Measurements from ENCODE around the gene NSMCE1.
"Not testable (repeated sequence)": the region's sequence is repeated elsewhere in the genome, so short reads cannot be mapped to it uniquely, and the experiment has no call there.

NSMCE1 gene

GRCh38 chr16:27258241-27258734, 10.3 kb downstream of the NSMCE1 start:
- Histone ChIP-seq H3K4me1 (ENCODE audit: control insufficient read depth, insufficient read depth, low read length) (peaks cover 6% of the 10 kb centered on the region), H3K36me3 (ENCODE audit: control insufficient read depth, insufficient read depth, low read length) (no peaks in the 10 kb centered on the region), H3K9me3 (ENCODE audit: control insufficient read depth, low read length) (no peaks in the 10 kb centered on the region), H3K4me3 (ENCODE audit: low read length) (no peak overlapping the region), H3K9ac (ENCODE audit: low read length) (no peak overlapping the region), H3K27me3 (ENCODE audit: control insufficient read depth, insufficient read depth, low read length) (no peaks in the 10 kb centered on the region)

- Histone ChIP-seq H3K4me1 (ENCODE audit: control insufficient read depth, insufficient read depth, low read length) (peaks cover 6% of the 10 kb centered on the region), H3K9me3 (ENCODE audit: control insufficient read depth, low read length) (no peaks in the 10 kb centered on the region), H3K9ac (ENCODE audit: low read length) (no peak overlapping the region), H3K27me3 (ENCODE audit: control insufficient read depth, insufficient read depth, low read length) (no peaks in the 10 kb centered on the region), H3K4me3 (ENCODE audit: low read length) (no peak overlapping the region), H3K36me3 (ENCODE audit: control insufficient read depth, insufficient read depth, low read length) (no peaks in the 10 kb centered on the region)
Observed at GRCh38 chr16:27257271-27257670, 11.3 kb downstream of the NSMCE1 start.

GRCh38 chr16:27256861-27257260, 11.7 kb downstream of the NSMCE1 start:
- H3K36me3 ChIP-seq (ENCODE audit: control insufficient read depth, insufficient read depth, low read length): no peaks in the 10 kb centered on the region
- H3K4me1 ChIP-seq (ENCODE audit: control insufficient read depth, insufficient read depth, low read length): peaks cover 6% of the 10 kb centered on the region
- no peaks in the 10 kb centered on the region for H3K27me3 ChIP-seq (ENCODE audit: control insufficient read depth, insufficient read depth, low read length)

GRCh38 chr16:27254262-27254811, 14.2 kb downstream of the NSMCE1 start:
- Histone ChIP-seq H3K27me3 (ENCODE audit: control insufficient read depth, insufficient read depth, low read length) (no peaks in the 10 kb centered on the region), H3K9me3 (ENCODE audit: control insufficient read depth, low read length) (no peaks in the 10 kb centered on the region), H3K4me1 (ENCODE audit: control insufficient read depth, insufficient read depth, low read length) (peaks cover 6% of the 10 kb centered on the region), H3K9ac (ENCODE audit: low read length) (no peak overlapping the region), H3K4me3 (ENCODE audit: low read length) (no peak overlapping the region), H3K36me3 (ENCODE audit: control insufficient read depth, insufficient read depth, low read length) (no peaks in the 10 kb centered on the region)

More at GRCh38 chr16:27256861-27257260, 11.7 kb downstream of the NSMCE1 start:
- no peaks in the 10 kb centered on the region for H3K9me3 ChIP-seq (ENCODE audit: control insufficient read depth, low read length)
- H3K9ac ChIP-seq (ENCODE audit: low read length): no peak overlapping the region
- no peak overlapping the region for H3K4me3 ChIP-seq (ENCODE audit: low read length)

GRCh38 chr16:27253526-27253930, 15.0 kb downstream of the NSMCE1 start:
- Histone ChIP-seq H3K9me3 (ENCODE audit: control insufficient read depth, low read length) (no peaks in the 10 kb centered on the region), H3K4me1 (ENCODE audit: control insufficient read depth, insufficient read depth, low read length) (peaks cover 6% of the 10 kb centered on the region), H3K4me3 (ENCODE audit: low read length) (no peak overlapping the region), H3K27me3 (ENCODE audit: control insufficient read depth, insufficient read depth, low read length) (no peaks in the 10 kb centered on the region), H3K9ac (ENCODE audit: low read length) (no peak overlapping the region), H3K36me3 (ENCODE audit: control insufficient read depth, insufficient read depth, low read length) (no peaks in the 10 kb centered on the region)

GRCh38 chr16:27252206-27252585, 16.4 kb downstream of the NSMCE1 start:
- no peaks in the 10 kb centered on the region for H3K9me3 ChIP-seq (ENCODE audit: control insufficient read depth, low read length)
- H3K4me3 ChIP-seq (ENCODE audit: low read length): no peak overlapping the region
- no peaks in the 10 kb centered on the region for H3K27me3 ChIP-seq (ENCODE audit: control insufficient read depth, insufficient read depth, low read length)
- peaks cover 6% of the 10 kb centered on the region for H3K4me1 ChIP-seq (ENCODE audit: control insufficient read depth, insufficient read depth, low read length)
- H3K36me3 ChIP-seq (ENCODE audit: control insufficient read depth, insufficient read depth, low read length): no peaks in the 10 kb centered on the region
- no peak overlapping the region for H3K9ac ChIP-seq (ENCODE audit: low read length)

- no peak overlapping the region for H3K4me3 ChIP-seq (ENCODE audit: low read length)
- no peaks in the 10 kb centered on the region for H3K36me3 ChIP-seq (ENCODE audit: control insufficient read depth, insufficient read depth, low read length)
- H3K9ac ChIP-seq (ENCODE audit: low read length): no peak overlapping the region
- peaks cover 6% of the 10 kb centered on the region for H3K4me1 ChIP-seq (ENCODE audit: control insufficient read depth, insufficient read depth, low read length)
- no peaks in the 10 kb centered on the region for H3K9me3 ChIP-seq (ENCODE audit: control insufficient read depth, low read length)
- H3K27me3 ChIP-seq (ENCODE audit: control insufficient read depth, insufficient read depth, low read length): no peaks in the 10 kb centered on the region
Observed at GRCh38 chr16:27251541-27252205, 16.9 kb downstream of the NSMCE1 start.

- not testable (repeated sequence) for H3K27me3 ChIP-seq (ENCODE audit: control insufficient read depth, insufficient read depth, low read length); H3K9me3 ChIP-seq (ENCODE audit: control insufficient read depth, low read length); H3K9ac ChIP-seq (ENCODE audit: low read length); H3K4me1 ChIP-seq (ENCODE audit: control insufficient read depth, insufficient read depth, low read length); H3K4me3 ChIP-seq (ENCODE audit: low read length); H3K36me3 ChIP-seq (ENCODE audit: control insufficient read depth, insufficient read depth, low read length)
Observed at GRCh38 chr16:27248886-27249285, 19.7 kb downstream of the NSMCE1 start.

GRCh38 chr16:27248036-27248435, 20.5 kb downstream of the NSMCE1 start:
- Histone ChIP-seq H3K4me1 (ENCODE audit: control insufficient read depth, insufficient read depth, low read length) (peaks cover 8% of the 10 kb centered on the region), H3K4me3 (ENCODE audit: low read length) (no peak overlapping the region), H3K9ac (ENCODE audit: low read length) (no peak overlapping the region), H3K27me3 (ENCODE audit: control insufficient read depth, insufficient read depth, low read length) (no peaks in the 10 kb centered on the region), H3K9me3 (ENCODE audit: control insufficient read depth, low read length) (no peaks in the 10 kb centered on the region), H3K36me3 (ENCODE audit: control insufficient read depth, insufficient read depth, low read length) (no peaks in the 10 kb centered on the region)

- not testable (repeated sequence) for H3K27me3 ChIP-seq (ENCODE audit: control insufficient read depth, insufficient read depth, low read length); H3K4me1 ChIP-seq (ENCODE audit: control insufficient read depth, insufficient read depth, low read length); H3K36me3 ChIP-seq (ENCODE audit: control insufficient read depth, insufficient read depth, low read length); H3K4me3 ChIP-seq (ENCODE audit: low read length); H3K9ac ChIP-seq (ENCODE audit: low read length); H3K9me3 ChIP-seq (ENCODE audit: control insufficient read depth, low read length)
Observed at GRCh38 chr16:27247076-27247475, 21.5 kb downstream of the NSMCE1 start.

GRCh38 chr16:27246439-27246838, 22.1 kb downstream of the NSMCE1 start:
- peaks cover 8% of the 10 kb centered on the region for H3K4me1 ChIP-seq (ENCODE audit: control insufficient read depth, insufficient read depth, low read length)
- no peak overlapping the region for H3K9ac ChIP-seq (ENCODE audit: low read length)
- H3K9me3 ChIP-seq (ENCODE audit: control insufficient read depth, low read length): no peaks in the 10 kb centered on the region
- no peaks in the 10 kb centered on the region for H3K27me3 ChIP-seq (ENCODE audit: control insufficient read depth, insufficient read depth, low read length)
- H3K4me3 ChIP-seq (ENCODE audit: low read length): no peak overlapping the region
- no peaks in the 10 kb centered on the region for H3K36me3 ChIP-seq (ENCODE audit: control insufficient read depth, insufficient read depth, low read length)

GRCh38 chr16:27245276-27246172, 23.0 kb downstream of the NSMCE1 start:
- peaks cover 8% of the 10 kb centered on the region for H3K4me1 ChIP-seq (ENCODE audit: control insufficient read depth, insufficient read depth, low read length)
- H3K9me3 ChIP-seq (ENCODE audit: control insufficient read depth, low read length): no peaks in the 10 kb centered on the region
- no peaks in the 10 kb centered on the region for H3K36me3 ChIP-seq (ENCODE audit: control insufficient read depth, insufficient read depth, low read length)

More at GRCh38 chr16:27245276-27246172, 23.0 kb downstream of the NSMCE1 start:
- no peak overlapping the region for H3K9ac ChIP-seq (ENCODE audit: low read length)
- H3K27me3 ChIP-seq (ENCODE audit: control insufficient read depth, insufficient read depth, low read length): no peaks in the 10 kb centered on the region
- no peak overlapping the region for H3K4me3 ChIP-seq (ENCODE audit: low read length)

All from mucosa of stomach (tissue), 1 donor.